HG03571 (cell line): ENCODE measurements around the gene A4GALT.
A peak's percentile ranks its signal among the peaks of the same experiment; 100 is the strongest.
"Not testable (repeated sequence)": the region's sequence is repeated elsewhere in the genome, so short reads cannot be mapped to it uniquely, and the experiment has no call there.

Experiments used
- ATAC-seq: cut with Tn5 transposase; IDR thresholded peaks from one replicate; pipeline ENCODE4 v1.9.1; 2021; ENCODE audit not compliant: unreplicated experiment

The A4GALT gene

GRCh38 chr22:42743501-42743991 lies 22.9 kb upstream of the A4GALT start:
- ATAC-seq: no peak

GRCh38 chr22:42742940-42743339 lies 22.3 kb upstream of the A4GALT start:
- no peak for ATAC-seq

- ATAC-seq: not testable (repeated sequence)
Measured at GRCh38 chr22:42740320-42740719, 19.6 kb upstream of the A4GALT start.

GRCh38 chr22:42734406-42734805 lies 13.7 kb upstream of the A4GALT start:
- no peak for ATAC-seq

GRCh38 chr22:42733394-42733793 lies 12.7 kb upstream of the A4GALT start:
- ATAC-seq: not testable (repeated sequence)

- ATAC-seq: no peak
Measured at GRCh38 chr22:42732081-42732480, 11.4 kb upstream of the A4GALT start.

- ATAC-seq: no peak
Measured at GRCh38 chr22:42726811-42727210, 6.1 kb upstream of the A4GALT start.

- no peak for ATAC-seq
Measured at GRCh38 chr22:42725606-42726355, 5.1 kb upstream of the A4GALT start.

- no peak for ATAC-seq
Measured at GRCh38 chr22:42724062-42724461, 3.4 kb upstream of the A4GALT start.

GRCh38 chr22:42721045-42721434 lies 370 bp upstream of the A4GALT start:
- ATAC-seq: no peak

- no peak for ATAC-seq
Measured at GRCh38 chr22:42719656-42720262, 911 bp downstream of the A4GALT start.

- ATAC-seq: no peak
Measured at GRCh38 chr22:42719133-42719532, 1.5 kb downstream of the A4GALT start.

GRCh38 chr22:42717197-42717928 lies 3.3 kb downstream of the A4GALT start:
- peak; percentile 14 for ATAC-seq

GRCh38 chr22:42716649-42717127 lies 4.0 kb downstream of the A4GALT start:
- peak; percentile 31 for ATAC-seq

- peak; percentile 36 for ATAC-seq
Measured at GRCh38 chr22:42716221-42716620, 4.4 kb downstream of the A4GALT start.

GRCh38 chr22:42714768-42715390 lies 5.8 kb downstream of the A4GALT start:
- no peak for ATAC-seq

GRCh38 chr22:42714308-42714707 lies 6.4 kb downstream of the A4GALT start:
- ATAC-seq: no peak

- ATAC-seq: no peak
Measured at GRCh38 chr22:42711895-42712837, 8.5 kb downstream of the A4GALT start.

- no peak for ATAC-seq
Measured at GRCh38 chr22:42711281-42711731, 9.4 kb downstream of the A4GALT start.

GRCh38 chr22:42708417-42708816 lies 12.3 kb downstream of the A4GALT start:
- ATAC-seq: no peak
